Lower leg skin (tissue), 4 donors: ENCODE results near the gene NRL. TPM values are rescaled to one million over a fixed set of nuclear protein-coding genes. Genes with fewer than 3 reads are reported as not detected.

Source experiments
- DNase-seq, 2 donors: peaks; one replicate each; pipeline ENCODE4 v3.0.0-alpha.2; 2019; ENCODE audit warnings: low spot score in 2 of 2
- H3K4me3 ChIP-seq: fragments of 200-600 bp; sonication (generic); 2 replicates; pipeline ENCODE4 v1.5.1; 2017; ENCODE audit warnings: mild to moderate bottlenecking, low read depth; ENCODE audit not compliant: poor library complexity, severe bottlenecking
- POLR2A ChIP-seq, 2 donors: fragments of 450-650 bp; IDR thresholded peaks; one replicate each; pipeline ENCODE4 v1.6.1; 2016 to 2017; ENCODE audit warnings: antibody characterized with exemption in 2 of 2, mild to moderate bottlenecking in 1 of 2, moderate library complexity in 1 of 2
- WGBS, 2 donors: methylation state at CpG; one replicate each; pipeline ENCODE4 v1.1.5; 2018; 5-methylcytosine and 5-hydroxymethylcytosine counted together
- intact Hi-C: fragments of 100-400 bp; cut with DNase I; formaldehyde crosslinking; loops from one replicate; pipeline ENCODE4 v1.15.0; 2023; ENCODE audit warnings: low total_unique reads
- total RNA-seq, 4 donors: library from RNA; depleted of rRNA; stranded (reverse); fragments of >200 nt; gene quantifications; one replicate each; pipeline ENCODE4 v1.1.0, GENCODE V29; 2016
- TF ChIP-seq, protein P1 (sequence below), 3 donors: fragments of 450-650 bp; IDR thresholded peaks; one replicate each; pipeline ENCODE4 v1.5.1; 2016; ENCODE audit warnings: antibody characterized with exemption in 3 of 3, mild to moderate bottlenecking in 3 of 3, moderate library complexity in 2 of 3

Gene NRL
- total RNA-seq, 4 donors from 2014 or later = 0.52 to 2.4 (median 2.2) TPM; not detected in 1

DNA sequence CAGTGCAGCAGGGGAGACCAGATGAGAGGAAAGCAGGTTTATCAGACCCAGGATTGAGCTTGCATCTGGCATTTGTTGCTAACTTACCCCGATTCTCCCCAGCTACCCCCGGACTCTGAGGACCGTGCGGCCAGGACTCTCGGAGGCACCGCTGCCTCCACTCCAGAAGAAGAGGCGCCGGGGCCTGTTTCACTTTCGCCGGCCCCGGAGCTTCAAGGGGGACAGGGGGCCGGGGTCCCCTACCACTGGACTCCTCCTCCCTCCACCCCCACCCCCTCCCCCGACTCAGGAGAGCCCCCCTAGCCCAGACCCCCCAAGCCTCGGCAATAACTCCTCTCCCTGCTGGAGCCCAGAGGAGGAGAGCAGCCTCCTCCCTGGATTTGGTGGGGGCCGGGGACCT is 49.9 kb downstream of the NRL start:
- TF ChIP-seq, protein P1, sequence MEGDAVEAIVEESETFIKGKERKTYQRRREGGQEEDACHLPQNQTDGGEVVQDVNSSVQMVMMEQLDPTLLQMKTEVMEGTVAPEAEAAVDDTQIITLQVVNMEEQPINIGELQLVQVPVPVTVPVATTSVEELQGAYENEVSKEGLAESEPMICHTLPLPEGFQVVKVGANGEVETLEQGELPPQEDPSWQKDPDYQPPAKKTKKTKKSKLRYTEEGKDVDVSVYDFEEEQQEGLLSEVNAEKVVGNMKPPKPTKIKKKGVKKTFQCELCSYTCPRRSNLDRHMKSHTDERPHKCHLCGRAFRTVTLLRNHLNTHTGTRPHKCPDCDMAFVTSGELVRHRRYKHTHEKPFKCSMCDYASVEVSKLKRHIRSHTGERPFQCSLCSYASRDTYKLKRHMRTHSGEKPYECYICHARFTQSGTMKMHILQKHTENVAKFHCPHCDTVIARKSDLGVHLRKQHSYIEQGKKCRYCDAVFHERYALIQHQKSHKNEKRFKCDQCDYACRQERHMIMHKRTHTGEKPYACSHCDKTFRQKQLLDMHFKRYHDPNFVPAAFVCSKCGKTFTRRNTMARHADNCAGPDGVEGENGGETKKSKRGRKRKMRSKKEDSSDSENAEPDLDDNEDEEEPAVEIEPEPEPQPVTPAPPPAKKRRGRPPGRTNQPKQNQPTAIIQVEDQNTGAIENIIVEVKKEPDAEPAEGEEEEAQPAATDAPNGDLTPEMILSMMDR (IDR thresholded peaks at IDR 0.05) = no peak
- no peak for TF ChIP-seq POLR2A (IDR thresholded peaks at IDR 0.05)
- no peak for DNase-seq
- 79 to 84% methylated on average over 15 of the region's 15 CpGs for WGBS, 2 donors
- no peak overlapping the region for H3K4me3 ChIP-seq
- intact Hi-C loops = no loop called here

DNA sequence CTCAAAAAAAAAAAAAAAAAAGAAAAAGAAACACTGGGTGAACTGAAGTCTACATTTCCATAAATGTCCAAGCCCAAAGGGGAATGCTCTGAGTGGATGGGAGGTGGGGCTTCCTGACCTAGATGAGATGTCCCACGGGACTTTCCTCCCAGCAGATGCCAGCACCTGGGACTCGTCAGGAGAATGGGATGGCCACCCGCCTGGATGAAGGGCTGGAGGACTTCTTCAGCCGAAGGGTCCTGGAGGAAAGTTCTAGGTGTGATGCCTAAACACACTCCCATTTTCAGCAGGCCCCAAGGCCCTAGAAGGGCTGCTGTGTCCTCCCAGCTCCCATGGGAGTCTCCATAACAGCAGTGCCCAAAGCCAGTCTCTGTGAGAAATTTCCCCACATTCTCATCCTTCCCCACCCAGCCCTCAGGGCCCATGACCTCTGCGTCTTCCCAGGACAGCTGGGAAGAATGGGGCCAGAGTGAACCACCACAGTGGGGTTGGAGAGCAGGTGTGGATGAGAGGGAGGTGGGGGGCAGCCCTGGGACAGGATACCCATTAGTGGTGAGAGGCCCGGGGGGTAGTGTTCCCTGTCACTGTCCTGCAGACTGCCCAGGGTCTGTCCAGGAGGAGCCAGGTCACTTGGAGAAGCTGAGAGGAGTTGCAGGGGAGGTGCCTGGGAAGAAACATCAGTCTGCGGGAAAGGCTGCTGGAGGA is 50.5 kb downstream of the NRL start:
- DNase-seq = no peak
- WGBS, 2 donors = 78 to 85% methylated on average over 7 of the region's 7 CpGs
- no peak for TF ChIP-seq POLR2A (IDR thresholded peaks at IDR 0.05)
- TF ChIP-seq, protein P1 (IDR thresholded peaks at IDR 0.05) = no peak
- intact Hi-C loops = no loop called here
- H3K4me3 ChIP-seq = no peak overlapping the region

DNA sequence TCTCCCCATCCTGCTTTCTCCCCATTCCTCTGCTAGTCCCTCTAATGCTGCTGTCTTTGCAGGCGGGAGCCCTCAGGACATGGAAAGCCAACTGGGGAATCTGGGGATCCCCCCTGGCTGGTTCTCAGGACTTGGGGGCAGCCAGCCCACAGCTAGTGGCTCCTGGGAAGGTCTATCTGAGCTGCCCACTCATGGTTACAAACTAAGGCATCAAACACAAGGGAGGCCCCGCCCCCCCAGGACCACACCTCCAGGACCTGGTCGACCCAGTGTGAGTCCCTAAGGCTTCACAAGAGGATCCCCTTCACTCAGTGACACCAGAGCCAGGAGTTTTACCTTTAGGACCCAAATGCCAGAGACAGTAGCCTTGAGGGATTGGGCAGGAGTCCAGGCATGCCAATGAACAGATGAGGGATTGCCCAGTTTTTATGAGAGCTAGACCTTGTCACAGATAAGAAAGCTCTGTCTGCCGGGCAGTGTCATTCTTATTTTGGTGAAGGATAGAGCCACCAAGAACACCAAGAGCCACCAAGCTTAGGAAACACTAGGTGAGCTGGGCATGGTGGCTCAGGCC is 51.4 kb downstream of the NRL start:
- DNase-seq = no peak
- intact Hi-C loops = no loop called here

DNA sequence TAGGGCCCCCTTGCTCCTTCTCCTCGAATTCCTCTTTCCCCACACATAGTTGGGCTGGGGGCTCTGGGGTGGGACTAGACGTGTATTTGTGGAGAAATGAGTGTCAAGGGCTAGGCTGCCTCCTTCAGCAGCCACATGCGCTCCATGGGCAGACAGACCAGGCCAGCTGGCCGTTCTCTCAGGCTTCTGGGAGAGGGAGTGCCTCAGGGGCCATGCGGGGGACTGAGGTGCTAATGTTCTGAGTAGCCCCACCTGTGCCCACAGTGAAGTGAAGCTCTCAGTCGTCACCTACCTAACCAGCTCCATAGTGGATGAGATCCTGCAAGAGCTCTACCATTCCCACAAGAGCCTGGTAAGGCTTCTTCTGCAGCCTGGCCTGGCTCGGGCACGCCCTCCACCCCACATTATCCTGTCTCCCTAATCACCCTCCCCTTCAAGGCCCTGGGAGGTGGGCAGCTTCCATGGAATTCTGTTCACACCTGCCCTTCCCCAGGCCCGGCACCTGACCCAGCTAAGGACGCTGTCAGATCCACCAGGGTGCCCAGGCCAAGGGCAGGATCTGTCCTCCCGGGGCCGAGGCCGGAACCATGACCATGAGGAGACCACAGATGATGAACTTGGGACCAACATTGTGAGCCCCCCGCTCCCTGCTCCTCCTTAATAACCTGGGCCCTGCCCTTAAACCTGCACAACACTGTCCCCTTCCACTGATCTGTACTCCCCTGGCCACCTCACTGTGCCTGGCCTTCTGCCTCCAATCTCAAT is 52.4 kb downstream of the NRL start:
- no peak overlapping the region for H3K4me3 ChIP-seq
- no peak for TF ChIP-seq POLR2A (IDR thresholded peaks at IDR 0.05)
- TF ChIP-seq, protein P1 (IDR thresholded peaks at IDR 0.05) = peak in 1 of 3 donors; percentile 19
- WGBS, 2 donors = 88 to 93% methylated on average over 12 to 13 of the region's 14 CpGs
- intact Hi-C loops = no loop called here
- no peak for DNase-seq

More for the DNA sequence above, 51.4 kb downstream of the NRL start:
- TF ChIP-seq, protein P1 (IDR thresholded peaks at IDR 0.05) = no peak
- no peak for TF ChIP-seq POLR2A (IDR thresholded peaks at IDR 0.05)
- H3K4me3 ChIP-seq = no peak overlapping the region
- WGBS, 2 donors = 69 to 73% methylated on average over 4 of the region's 4 CpGs

DNA sequence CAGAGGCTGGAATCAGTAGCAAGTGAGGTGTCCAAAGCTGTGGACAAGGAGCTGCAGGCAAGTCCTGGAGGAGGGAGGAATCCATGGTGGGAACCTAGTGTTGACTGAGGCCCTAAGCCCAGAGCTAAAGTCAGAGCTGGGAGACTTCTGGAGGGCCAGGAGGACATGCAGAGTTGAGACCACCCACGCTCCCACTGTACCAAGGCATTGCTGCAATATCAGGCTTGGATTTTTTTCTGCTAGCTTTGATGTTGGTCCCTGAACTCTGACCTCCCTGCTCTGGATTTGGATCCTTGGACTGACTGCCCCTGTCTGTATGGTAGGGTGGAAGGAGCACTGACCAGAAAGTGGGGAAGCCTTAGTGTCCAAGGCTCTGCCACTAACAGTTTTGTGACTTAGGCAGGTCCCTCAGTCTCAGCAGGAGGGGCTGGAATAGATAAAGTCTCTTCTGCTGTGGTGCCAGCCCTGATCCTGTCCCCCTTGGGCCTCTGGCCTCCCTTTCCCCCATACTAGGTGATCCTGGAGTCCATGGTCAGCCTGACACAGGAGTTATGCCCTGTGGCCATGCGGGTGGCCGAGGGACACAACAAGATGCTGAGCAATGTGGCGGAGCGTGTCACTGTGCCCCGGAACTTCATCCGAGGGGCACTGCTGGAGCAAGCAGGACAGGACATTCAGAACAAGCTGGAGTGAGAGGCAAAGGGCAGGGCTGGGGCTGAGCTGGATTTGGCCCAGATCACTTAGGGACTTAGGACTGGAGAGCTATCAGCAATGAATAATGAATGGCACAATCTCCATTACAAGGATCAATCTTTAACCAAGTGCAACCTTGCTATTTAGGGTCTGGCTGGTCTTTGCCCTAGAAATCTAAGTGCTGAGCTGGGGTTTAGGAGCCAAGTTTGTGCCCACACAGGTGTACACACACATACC is 53.5 kb downstream of the NRL start:
- intact Hi-C loops = no loop called here

More for the DNA sequence above, 53.5 kb downstream of the NRL start:
- H3K4me3 ChIP-seq = no peak overlapping the region
- TF ChIP-seq POLR2A (IDR thresholded peaks at IDR 0.05) = no peak
- TF ChIP-seq, protein P1 (IDR thresholded peaks at IDR 0.05) = no peak
- no peak for DNase-seq
- 92 to 96% methylated on average over 7 of the region's 7 CpGs for WGBS, 2 donors
